Measurements from ENCODE around the gene ITFG2. TPM values are rescaled to one million over a fixed set of nuclear protein-coding genes. Genes with fewer than 3 reads are reported as not detected.

Gene ITFG2
- total RNA-seq (2022; extraction: Qiagen RNA extraction; ENCODE audit: low read depth): 15.8 to 17.3 TPM (median 17.0 TPM) in 5 replicates

GRCh38 chr12:2812290-2813213 is at the start of gene ITFG2:
TSS of gene ITFG2 (plus strand) at chr12:2812668. CDS start at chr12:2812761, 93 bp downstream.

DNA sequence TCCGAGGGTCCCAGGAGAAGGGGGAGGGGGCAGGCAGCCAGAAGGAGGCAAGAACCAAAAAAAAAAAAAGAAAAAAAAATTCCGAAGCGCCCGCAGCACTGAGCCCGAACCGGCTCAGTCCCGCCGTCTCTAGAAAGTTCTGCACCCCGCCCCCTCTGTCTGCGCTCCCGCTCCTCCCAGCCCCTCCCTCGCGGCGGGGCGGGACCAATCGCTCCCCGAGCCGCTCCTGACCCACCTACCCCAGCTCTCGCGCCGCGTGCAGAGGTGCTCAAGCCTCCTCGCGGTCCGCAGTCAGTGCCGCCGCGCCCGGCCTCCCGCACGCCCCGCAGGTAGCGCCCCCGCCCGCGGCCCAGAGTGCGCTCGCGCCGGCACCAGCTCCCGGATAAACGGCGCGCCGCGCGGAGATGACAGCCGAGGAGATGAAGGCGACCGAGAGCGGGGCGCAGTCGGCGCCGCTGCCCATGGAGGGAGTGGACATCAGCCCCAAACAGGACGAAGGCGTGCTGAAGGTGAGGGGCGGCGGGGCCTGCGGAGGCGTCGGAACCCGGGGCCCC is 17.7 kb upstream of the ITFG2 start, which contains the start of gene FKBP4:
Gene FKBP4, plus strand, starts transcription at position 235 of the 554 bp plus-strand sequence. Its CDS starts 170 bp downstream, at position 405.

DNA sequence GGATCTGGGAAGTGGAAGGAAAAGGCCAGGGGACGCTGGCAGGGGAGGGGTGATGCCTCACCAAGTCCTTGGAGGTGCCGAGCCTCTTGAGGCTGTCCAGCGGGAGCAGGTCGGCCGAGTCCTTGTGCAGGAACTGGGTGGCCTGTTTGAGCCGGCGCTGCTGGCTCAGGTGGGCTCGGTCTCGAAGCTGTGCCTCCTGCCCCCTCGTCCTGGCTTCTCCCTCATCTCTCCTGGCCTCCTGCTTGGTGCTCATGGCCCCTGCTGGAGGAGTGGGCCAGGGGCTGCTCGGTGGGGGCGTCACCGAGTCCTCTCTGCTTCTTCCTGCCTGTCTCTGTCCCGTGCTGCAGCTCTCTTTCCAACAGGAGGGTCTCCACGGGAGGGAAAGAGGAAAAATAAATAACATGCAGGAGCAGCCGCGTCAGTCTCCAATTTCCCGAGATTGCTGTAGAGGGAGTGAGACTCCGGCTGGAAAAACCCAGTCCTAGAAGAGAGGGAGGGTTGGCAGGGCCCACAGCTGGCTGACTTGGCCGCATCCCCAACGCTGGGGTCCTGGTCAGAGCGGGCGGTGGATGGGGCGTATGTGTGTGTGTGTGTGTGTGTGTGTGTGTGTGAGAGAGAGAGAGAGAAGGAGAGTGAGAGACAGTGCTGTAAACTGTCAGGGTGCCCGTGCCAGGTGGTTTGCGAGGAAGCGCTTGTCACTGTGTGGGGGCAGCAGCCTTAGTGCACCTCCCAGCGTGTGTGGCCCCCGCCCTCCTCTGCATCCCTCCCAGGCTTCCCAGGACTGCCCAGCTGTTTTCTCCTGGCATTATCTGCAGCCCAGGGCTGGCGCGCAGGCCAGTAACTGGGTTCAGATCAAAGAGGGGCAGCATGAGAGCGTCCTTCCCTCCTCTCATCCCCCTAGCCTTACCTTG is 22.4 kb downstream of the ITFG2 start, which contains the start of gene NRIP2:
Gene NRIP2, minus strand, starts transcription at position 455 of the 911 bp plus-strand sequence. Its CDS starts 52 bp downstream, at position 403.

GRCh38 chr12:2857021-2857431 is 44.6 kb downstream of the ITFG2 start, which contains the start of gene TEX52:
TSS of gene TEX52 (minus strand) at chr12:2857039. CDS start at chr12:2857026, 13 bp downstream.

Other genes with a start within 250 kb of the ITFG2 start
- gene FKBP4, start 17.7 kb upstream of the ITFG2 start, total RNA-seq (2022; extraction: Qiagen RNA extraction; ENCODE audit: low read depth): 99.4 to 130 TPM (median 124 TPM) in 5 replicates
- gene NRIP2, start 22.4 kb downstream of the ITFG2 start, total RNA-seq (2022; extraction: Qiagen RNA extraction; ENCODE audit: low read depth): not detected in 5 replicates
- gene TEX52, start 44.4 kb downstream of the ITFG2 start, total RNA-seq (2022; extraction: Qiagen RNA extraction; ENCODE audit: low read depth): not detected in 5 replicates
- gene FOXM1, start 64.5 kb downstream of the ITFG2 start, total RNA-seq (2022; extraction: Qiagen RNA extraction; ENCODE audit: low read depth): 95.5 to 99.3 TPM (median 96.8 TPM) in 5 replicates
- gene RHNO1, start 64.6 kb downstream of the ITFG2 start, total RNA-seq (2022; extraction: Qiagen RNA extraction; ENCODE audit: low read depth): 43.2 to 49.8 TPM (median 46.7 TPM) in 5 replicates
- 16.9 to 23.9 TPM (median 20.7 TPM) in 5 replicates for gene TULP3, start 78.2 kb downstream of the ITFG2 start, total RNA-seq (2022; extraction: Qiagen RNA extraction; ENCODE audit: low read depth)
- 38.7 to 47.0 TPM (median 45.5 TPM) in 5 replicates for gene TEAD4, start 146.7 kb downstream of the ITFG2 start, total RNA-seq (2022; extraction: Qiagen RNA extraction; ENCODE audit: low read depth)

Data from A549 treated with CpdA at 1 μM for 4 hours (cell line).